Neuron (in vitro differentiated cells): Measurements from ENCODE around the gene LY6G5B.
A peak's percentile ranks its signal among the peaks of the same experiment; 100 is the strongest.
"Not testable (repeated sequence)": the region's sequence is repeated elsewhere in the genome, so short reads cannot be mapped to it uniquely, and the experiment has no call there.

Experiments
- H2AFZ ChIP-seq: one replicate; pipeline ENCODE4 v1.6.1; 2013; ENCODE audit warnings: low read depth, mild to moderate bottlenecking, inconsistent platforms, low read length, moderate library complexity
- H3K27me3 ChIP-seq: one replicate; pipeline ENCODE4 v1.6.1; 2013; ENCODE audit warnings: low read length; ENCODE audit not compliant: insufficient read depth
- H3K36me3 ChIP-seq: one replicate; pipeline ENCODE4 v1.6.1; 2013; ENCODE audit warnings: low read length; ENCODE audit not compliant: insufficient read depth
- H3K4me1 ChIP-seq: one replicate; pipeline ENCODE4 v1.6.1; 2013; ENCODE audit warnings: low read length; ENCODE audit not compliant: insufficient read depth
- H3K4me3 ChIP-seq: 2 replicates; pipeline ENCODE4 v1.5.1; 2013; ENCODE audit warnings: mild to moderate bottlenecking, low read length, moderate library complexity
- H3K9me3 ChIP-seq: one replicate; pipeline ENCODE4 v1.6.1; 2013; ENCODE audit warnings: low read length

Gene LY6G5B

DNA sequence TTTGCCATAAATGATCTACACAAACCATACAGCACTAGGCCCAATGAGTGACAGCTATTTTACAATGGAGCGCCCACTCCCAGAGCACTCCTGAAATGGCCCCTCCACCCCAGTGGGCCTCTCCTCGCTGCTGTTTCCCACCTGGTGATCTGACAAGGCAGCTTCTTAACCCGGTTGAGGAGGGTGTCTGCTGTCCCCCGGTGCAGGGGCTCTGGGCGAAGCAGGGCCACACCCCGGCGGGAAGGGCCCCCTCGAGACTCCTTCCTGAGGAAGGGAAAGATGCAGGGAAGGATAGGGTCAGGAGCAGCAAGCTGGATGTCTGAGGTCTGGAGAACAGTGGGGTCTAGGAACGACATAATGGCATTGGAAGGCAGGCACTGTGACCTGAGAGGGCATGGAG, 23.1 kb downstream of the LY6G5B start:
- H3K4me1 ChIP-seq, result no peaks in the 10 kb centered on the region
- no peaks in the 10 kb centered on the region for H3K9me3 ChIP-seq
- no peaks in the 10 kb centered on the region for H3K27me3 ChIP-seq
- no peak overlapping the region for H2AFZ ChIP-seq
- H3K36me3 ChIP-seq, result peaks cover 82% of the 10 kb centered on the region
- no peak overlapping the region for H3K4me3 ChIP-seq

- Histone ChIP-seq H3K9me3 (no peaks in the 10 kb centered on the region), H3K4me1 (no peaks in the 10 kb centered on the region), H3K36me3 (peaks cover 79% of the 10 kb centered on the region), H2AFZ (no peak overlapping the region), H3K4me3 (no peak overlapping the region), H3K27me3 (no peaks in the 10 kb centered on the region)
Observed at GRCh38 chr6:31693535-31693934, 23.8 kb downstream of the LY6G5B start.

DNA sequence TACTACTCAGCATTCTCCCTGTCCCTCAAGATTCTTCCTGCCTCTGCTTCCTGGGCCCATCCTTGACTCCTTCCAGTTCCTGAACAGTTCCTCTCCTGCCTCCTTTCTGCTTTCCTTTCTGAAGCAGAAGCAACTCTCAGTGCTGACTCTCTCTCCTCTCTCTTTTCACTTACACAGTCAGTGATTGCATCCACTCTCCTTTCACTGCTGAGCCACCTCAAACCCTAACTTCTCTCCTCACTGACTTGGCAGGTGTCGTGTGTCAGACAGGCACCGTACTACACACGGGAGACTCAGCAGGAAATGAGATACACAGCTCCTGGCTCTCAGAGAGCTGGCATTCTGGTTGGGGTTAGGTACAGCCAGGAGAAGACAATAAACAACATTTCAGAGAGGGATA, 27.8 kb downstream of the LY6G5B start:
- Histone ChIP-seq H3K36me3 (peaks cover 56% of the 10 kb centered on the region), H2AFZ (no peak overlapping the region), H3K9me3 (no peaks in the 10 kb centered on the region), H3K4me1 (peaks cover 9% of the 10 kb centered on the region), H3K27me3 (no peaks in the 10 kb centered on the region), H3K4me3 (no peak overlapping the region)

DNA sequence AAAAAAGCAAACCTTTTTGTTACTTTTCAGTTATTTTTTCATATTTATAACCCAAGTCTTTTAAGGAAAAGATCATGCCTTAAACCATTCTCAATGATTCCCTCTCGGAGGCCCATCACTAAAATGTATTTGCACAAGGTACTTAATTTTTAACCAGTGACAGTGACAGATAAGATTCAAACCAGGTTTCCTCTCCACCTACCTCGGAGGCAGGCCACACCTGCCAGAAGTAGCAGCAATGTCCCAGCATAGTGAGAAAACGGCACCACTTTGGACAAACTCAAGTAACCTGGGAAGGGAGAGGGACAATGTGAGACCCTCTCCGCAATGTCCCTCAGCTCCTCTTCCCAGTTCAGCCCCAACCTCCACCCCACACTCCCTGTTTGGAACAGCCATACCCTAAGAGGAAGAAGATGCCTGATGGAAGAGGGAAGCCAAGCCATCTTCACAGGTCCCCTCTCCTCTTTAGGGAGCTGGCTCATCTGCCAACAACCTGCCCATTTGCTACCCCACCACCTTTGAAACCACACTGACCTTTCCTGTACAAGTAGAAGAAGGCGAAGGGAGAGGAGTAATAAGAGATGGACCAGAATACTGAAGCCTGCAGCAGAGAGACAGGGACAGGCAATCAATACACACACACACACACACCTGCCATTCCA, 31.1 kb downstream of the LY6G5B start:
- Histone ChIP-seq H2AFZ (no peak overlapping the region), H3K4me3 (no peak overlapping the region), H3K9me3 (no peaks in the 10 kb centered on the region), H3K27me3 (no peaks in the 10 kb centered on the region), H3K4me1 (peaks cover 9% of the 10 kb centered on the region), H3K36me3 (peaks cover 32% of the 10 kb centered on the region)

DNA sequence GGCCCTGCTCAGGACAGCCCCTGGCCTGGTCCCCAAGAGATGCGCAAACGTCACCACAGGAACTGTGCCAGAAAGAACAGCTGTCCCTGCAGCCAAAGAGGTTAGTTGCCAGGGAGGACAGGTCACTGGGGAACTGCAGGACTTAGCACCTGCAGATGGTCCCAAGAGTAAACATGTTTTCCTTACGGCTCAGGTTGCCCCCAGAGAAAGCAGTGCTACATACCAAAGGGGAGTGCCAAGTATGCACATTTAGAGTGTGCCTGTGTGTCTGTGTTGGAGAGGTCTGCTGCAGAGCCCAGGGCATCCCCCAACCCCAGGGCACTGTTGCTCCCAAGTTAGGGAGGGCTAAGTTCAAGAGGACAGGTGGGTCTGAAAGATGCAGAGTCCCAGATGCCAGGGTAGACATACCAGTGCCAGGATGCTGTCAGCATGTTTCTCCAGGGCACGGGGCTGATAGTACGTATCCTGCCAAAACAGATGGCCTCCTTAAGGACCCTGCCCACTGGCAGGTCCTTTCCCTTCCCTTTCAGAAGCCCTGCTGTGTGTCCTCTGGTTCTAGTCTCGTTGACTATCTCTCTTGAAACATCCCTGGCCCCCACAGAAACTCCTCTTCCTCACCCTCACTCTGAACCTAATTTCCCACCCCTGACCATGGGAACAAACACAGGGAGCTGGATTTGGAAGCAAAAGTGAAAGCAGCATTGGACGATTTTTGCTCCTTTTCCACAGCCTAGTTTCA, 32.1 kb downstream of the LY6G5B start:
- Histone ChIP-seq H3K9me3 (no peaks in the 10 kb centered on the region), H3K27me3 (no peaks in the 10 kb centered on the region), H3K4me3 (peak overlapping the region; percentile 93), H3K4me1 (peaks cover 9% of the 10 kb centered on the region), H2AFZ (no peak overlapping the region), H3K36me3 (peaks cover 26% of the 10 kb centered on the region)

DNA sequence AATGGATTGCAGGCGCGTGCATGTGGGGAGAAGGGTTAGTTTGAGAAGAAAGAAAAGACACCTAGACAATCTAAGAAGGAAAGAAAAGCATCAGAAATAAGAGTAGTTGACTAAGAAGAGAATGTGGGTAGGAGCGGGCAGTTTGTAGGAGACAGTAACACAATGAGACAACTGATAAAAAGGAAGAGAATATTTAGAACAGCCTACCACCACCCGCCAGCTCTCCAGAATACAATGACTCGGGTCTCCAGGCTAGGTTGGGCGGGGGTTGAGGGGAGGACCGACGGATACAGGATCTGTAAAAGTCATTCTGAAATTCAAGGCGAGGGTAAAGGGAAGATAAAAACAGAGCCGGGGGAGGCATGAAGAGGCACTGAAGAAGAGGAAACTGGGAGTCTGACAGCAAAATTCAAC, 32.6 kb downstream of the LY6G5B start:
- peak overlapping the region; percentile 93 for H3K4me3 ChIP-seq
- peaks cover 9% of the 10 kb centered on the region for H3K4me1 ChIP-seq
- peak overlapping the region; percentile 87 for H2AFZ ChIP-seq
- H3K36me3 ChIP-seq, result peaks cover 22% of the 10 kb centered on the region
- no peaks in the 10 kb centered on the region for H3K9me3 ChIP-seq
- H3K27me3 ChIP-seq, result no peaks in the 10 kb centered on the region

DNA sequence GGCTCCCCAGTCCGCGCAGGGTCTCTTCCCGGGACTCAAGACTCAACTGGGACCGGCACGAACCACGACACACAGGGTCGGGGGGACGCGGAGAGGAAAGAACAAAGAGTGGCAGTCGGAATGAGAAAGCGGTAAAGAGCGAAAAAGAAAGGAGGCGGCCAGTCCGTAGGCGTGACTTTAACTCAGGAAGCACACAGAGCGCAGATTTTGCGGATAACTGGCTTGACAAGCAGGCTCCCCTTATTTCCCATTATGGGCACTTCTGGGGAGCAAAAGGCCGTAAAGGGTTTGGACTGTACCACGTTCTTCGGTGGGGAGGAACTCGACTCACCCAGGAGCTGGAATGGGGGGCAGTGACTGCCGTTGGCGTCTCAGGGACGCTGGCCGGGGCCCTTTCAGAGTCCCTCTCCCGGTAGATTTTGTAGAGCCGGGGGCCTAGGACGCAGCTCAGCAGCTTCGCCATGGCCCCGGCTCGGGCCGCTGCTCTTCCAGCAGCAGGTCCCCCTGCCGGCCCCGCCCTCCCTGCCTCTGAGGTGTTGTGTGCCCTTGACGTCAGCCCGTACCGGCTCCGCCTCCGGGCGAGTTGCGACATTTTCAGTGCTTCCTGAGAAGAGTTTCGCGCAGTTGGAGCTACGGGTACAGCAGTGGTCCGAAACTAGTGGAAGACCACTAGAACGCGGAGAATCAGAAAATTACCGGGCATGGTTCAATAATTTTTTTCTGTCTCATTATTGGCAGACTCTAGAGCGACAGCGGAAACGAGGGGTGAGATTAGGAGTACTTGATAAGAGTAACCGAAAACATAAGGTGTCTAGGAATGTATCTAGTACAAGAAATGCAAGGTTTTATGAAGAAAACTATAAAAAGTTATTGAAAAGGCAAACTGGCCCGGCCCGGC, 33.3 kb downstream of the LY6G5B start, which contains the start of gene ABHD16A:
ABHD16A (minus strand) TSS at position 506 of the 898 bp plus-strand sequence; CDS start at position 463, 43 bp downstream.
- H3K4me1 ChIP-seq, result peaks cover 9% of the 10 kb centered on the region
- peak within 1 kb of the TSS; percentile 87 for H2AFZ ChIP-seq
- peaks cover 15% of the 10 kb centered on the region for H3K36me3 ChIP-seq
- H3K27me3 ChIP-seq, result no peaks in the 10 kb centered on the region
- no peaks in the 10 kb centered on the region for H3K9me3 ChIP-seq
- peak within 1 kb of the TSS; percentile 93 for H3K4me3 ChIP-seq

- Histone ChIP-seq H3K27me3 (no peaks in the 10 kb centered on the region), H3K4me1 (peaks cover 9% of the 10 kb centered on the region), H3K9me3 (no peaks in the 10 kb centered on the region), H2AFZ (no peak overlapping the region), H3K4me3 (no peak overlapping the region), H3K36me3 (peaks cover 3% of the 10 kb centered on the region)
Observed at GRCh38 chr6:31705931-31706330, 36.2 kb downstream of the LY6G5B start.

DNA sequence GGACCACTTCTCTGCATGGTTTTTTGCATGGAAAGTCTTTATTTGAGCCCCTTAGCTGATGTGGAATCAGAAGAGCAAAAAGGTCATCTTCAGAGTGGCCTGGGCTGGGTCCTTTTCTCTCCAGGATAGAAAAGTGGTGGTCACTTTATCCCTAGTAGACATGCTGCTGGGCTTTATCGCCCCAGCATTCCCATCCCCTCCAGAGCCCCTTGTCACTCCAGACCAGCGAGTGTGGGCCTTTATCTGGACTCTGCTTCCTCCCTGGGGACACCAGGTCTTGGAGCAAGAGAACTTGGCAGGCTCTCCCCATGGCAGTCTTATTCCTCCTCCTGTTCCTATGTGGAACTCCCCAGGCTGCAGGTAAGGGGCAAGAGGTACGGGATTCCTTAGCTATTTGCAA, 36.8 kb downstream of the LY6G5B start, which contains the start of gene LY6G6F:
LY6G6F (plus strand) TSS at position 268 of the 400 bp plus-strand sequence; CDS start at position 309, 41 bp downstream.
- H3K4me3 ChIP-seq, result no peak within 1 kb of the TSS
- no peaks in the 10 kb centered on the region for H3K9me3 ChIP-seq
- H3K36me3 ChIP-seq, result no peaks in the 10 kb centered on the region
- H3K27me3 ChIP-seq, result no peaks in the 10 kb centered on the region
- H3K4me1 ChIP-seq, result peaks cover 7% of the 10 kb centered on the region
- no peak within 1 kb of the TSS for H2AFZ ChIP-seq

- no peaks in the 10 kb centered on the region for H3K9me3 ChIP-seq
Observed at GRCh38 chr6:31707701-31708100, 37.9 kb downstream of the LY6G5B start.

DNA sequence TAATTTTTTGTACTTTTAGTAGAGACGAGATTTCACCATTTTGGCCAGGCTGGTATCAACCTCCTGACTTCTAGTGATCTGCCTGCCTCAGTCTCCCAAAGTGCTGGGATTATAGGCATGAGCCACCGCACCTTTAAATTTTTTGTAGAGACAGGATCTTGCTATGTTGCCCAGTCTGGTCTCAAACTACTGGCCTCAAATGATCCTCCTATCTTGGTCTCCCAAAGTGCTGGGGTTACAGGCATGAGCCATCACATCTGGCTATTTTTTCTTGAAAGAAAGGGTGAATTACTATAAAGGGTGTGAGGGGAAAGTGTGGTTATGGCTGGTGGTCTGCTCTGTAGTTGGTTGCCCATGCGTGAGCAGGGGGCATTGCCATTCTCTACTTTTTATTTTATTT, 38.4 kb downstream of the LY6G5B start:
- H3K4me1 ChIP-seq, result peaks cover 1% of the 10 kb centered on the region
- no peak overlapping the region for H3K4me3 ChIP-seq
- H2AFZ ChIP-seq, result no peak overlapping the region
- H3K9me3 ChIP-seq, result no peaks in the 10 kb centered on the region
- no peaks in the 10 kb centered on the region for H3K36me3 ChIP-seq
- no peaks in the 10 kb centered on the region for H3K27me3 ChIP-seq

More at GRCh38 chr6:31707701-31708100, 37.9 kb downstream of the LY6G5B start:
- H3K36me3 ChIP-seq, result no peaks in the 10 kb centered on the region
- no peaks in the 10 kb centered on the region for H3K4me1 ChIP-seq
- no peak overlapping the region for H2AFZ ChIP-seq
- H3K27me3 ChIP-seq, result no peaks in the 10 kb centered on the region
- no peak overlapping the region for H3K4me3 ChIP-seq

- H3K36me3 ChIP-seq, H2AFZ ChIP-seq, H3K9me3 ChIP-seq, H3K27me3 ChIP-seq, H3K4me3 ChIP-seq: not testable (repeated sequence)
- peaks cover 10% of the 10 kb centered on the region for H3K4me1 ChIP-seq
Observed at GRCh38 chr6:31709157-31709556, 39.4 kb downstream of the LY6G5B start.
